AG09319 (cell line): ENCODE data around the gene ST3GAL6.

Experiments
- DNase-seq: peaks from one replicate; pipeline ENCODE4 v3.0.0-alpha.2; 2010; ENCODE audit warnings: low read depth; ENCODE audit errors: extremely low read depth
- TF ChIP-seq, protein P1 (sequence below): IDR thresholded peaks from 2 replicates; pipeline ENCODE4 v1.5.1; 2011; ENCODE audit warnings: low read depth, mild to moderate bottlenecking, inconsistent platforms, low read length, moderate library complexity

The ST3GAL6 gene

DNA sequence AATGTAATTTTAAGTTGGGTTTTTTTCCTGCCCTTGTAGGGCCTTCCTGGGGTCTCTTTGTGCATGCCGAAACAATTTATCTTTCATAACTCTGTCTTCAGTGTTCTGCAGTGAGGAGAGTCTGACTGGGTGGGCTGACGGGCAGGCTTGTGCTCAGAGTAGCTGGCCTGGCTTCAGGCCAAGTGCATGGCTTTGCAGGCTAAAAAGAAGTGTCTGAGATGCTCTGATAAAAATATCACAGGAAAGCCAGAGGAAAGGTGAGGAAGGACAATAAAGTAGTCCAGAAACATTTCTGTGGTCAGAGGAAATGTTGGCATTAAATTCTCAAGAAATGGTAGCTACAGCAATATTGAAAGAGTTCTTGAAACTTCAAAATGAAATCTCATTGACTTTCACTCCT, 25.5 kb downstream of the ST3GAL6 start:
- TF ChIP-seq, protein P1, sequence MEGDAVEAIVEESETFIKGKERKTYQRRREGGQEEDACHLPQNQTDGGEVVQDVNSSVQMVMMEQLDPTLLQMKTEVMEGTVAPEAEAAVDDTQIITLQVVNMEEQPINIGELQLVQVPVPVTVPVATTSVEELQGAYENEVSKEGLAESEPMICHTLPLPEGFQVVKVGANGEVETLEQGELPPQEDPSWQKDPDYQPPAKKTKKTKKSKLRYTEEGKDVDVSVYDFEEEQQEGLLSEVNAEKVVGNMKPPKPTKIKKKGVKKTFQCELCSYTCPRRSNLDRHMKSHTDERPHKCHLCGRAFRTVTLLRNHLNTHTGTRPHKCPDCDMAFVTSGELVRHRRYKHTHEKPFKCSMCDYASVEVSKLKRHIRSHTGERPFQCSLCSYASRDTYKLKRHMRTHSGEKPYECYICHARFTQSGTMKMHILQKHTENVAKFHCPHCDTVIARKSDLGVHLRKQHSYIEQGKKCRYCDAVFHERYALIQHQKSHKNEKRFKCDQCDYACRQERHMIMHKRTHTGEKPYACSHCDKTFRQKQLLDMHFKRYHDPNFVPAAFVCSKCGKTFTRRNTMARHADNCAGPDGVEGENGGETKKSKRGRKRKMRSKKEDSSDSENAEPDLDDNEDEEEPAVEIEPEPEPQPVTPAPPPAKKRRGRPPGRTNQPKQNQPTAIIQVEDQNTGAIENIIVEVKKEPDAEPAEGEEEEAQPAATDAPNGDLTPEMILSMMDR = no peak
- DNase-seq = no peak

DNA sequence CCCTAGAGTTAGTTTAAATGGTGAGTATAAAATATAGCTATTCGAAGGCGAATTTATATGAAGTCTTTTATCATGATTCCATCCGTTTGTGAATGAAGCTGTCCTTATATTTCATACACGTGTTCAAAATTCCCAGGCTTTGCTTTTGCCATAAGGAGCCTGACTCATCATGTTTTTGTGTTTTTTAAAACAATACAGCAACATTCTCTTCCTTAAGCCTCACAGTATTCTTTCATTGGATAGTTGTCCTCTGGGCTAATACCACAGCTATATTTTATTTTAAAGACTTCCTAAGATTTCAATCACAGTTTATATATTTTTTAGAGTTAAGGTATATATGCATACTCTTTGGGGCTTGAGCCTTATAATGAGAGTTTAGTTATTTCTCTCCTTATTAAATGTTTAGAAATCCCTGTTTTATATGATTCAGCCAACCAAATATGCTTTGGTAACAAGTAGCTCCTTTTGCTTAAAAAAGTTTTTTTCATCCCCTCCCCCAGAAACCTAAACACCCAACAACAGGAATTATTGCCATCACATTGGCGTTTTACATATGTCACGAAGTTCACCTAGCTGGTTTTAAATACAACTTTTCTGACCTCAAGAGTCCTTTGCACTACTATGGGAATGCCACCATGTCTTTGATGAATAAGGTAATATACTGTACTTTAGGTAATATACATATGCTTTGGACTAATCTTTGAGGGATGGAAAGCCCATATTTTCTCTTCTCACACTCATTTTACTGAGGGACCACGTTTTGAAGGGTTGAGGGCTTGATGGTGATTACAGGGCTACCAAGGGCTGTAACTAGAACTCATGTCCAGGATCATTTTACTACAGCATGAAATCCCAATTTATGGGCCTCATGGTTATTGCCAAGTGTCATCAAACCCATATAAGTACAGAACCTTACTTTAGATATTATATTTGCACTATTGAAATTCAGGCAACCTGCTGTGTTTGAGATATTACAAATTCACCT, 28.5 kb downstream of the ST3GAL6 start:
- no peak for DNase-seq

DNA sequence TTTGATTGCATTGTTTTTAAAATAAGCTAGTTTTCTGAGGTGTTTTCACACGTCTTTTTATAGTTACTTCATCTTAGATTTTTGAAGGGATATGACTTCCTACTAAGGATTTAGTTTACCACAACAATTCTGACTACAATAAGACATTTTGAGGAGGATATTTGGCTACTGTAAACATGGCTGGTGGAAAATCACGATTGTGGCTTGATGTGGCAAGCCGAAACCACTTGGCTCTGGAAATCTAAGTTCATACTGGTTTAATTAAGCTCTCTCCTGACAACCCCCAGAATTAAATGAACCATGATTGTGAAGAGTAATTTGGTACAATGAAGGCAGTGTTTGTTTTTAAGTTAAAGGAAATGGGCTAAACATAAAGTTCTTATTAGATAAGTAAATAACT, 30.8 kb downstream of the ST3GAL6 start:
- peak; percentile 45 for DNase-seq
- TF ChIP-seq, protein P1 = no peak

More for the DNA sequence above, 28.5 kb downstream of the ST3GAL6 start:
- TF ChIP-seq, protein P1 = no peak

DNA sequence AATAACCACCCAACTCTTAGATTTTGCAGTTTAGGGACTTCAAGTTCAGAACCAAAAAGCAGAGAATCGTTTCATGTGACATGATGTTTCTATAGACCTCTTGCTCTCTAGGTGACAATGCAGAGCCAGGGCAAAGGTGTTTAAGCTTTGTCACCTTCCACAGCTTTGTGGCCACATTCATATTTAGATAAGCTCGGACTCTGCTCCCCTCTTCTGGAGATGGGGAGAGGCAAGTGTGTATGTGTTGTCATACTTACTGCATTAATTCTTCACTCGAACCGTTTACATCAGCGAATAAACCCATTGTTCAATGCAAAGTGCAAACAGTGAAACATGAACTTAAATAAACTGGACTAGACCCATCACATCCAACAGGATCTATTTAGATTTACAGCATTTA, 33.2 kb downstream of the ST3GAL6 start:
- TF ChIP-seq, protein P1 = no peak
- no peak for DNase-seq

DNA sequence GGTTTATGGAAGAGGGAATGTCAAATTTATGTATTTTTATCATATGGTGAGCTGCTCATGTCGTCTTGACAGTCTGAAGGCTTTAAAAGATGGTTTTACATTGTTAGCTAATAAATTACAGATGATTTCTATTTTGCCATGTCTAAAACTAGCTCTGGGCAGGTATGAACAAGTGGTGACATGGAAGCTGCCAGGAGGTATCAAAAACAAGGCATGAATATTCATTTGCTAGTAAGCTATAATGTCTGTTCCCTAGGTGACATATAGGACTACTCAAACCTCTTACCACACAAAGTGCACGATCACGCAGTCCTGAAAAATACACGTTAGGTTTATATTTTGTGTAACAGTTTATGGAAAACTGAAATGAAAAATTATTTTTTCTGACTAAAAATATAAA, 34.8 kb downstream of the ST3GAL6 start:
- no peak for DNase-seq
- TF ChIP-seq, protein P1 = no peak

DNA sequence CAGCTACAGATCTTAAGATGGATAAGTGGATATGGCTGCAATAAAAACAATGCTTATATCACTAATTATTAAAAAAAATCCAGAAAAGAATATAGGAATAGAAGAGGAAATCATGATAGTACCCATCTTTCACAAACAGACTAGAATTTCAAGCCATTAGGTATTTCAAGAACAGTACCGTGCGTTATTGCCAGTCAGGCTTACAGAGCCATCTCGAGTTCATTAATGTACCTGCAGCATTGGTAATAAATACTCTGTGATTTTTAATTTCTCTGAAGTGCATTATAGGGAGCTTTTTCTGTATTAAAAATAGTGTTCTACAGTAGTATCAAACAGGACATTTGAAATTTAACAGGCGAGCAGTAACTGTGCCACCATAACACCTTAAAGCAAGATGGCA, 35.7 kb downstream of the ST3GAL6 start:
- DNase-seq = no peak
- TF ChIP-seq, protein P1 = no peak

DNA sequence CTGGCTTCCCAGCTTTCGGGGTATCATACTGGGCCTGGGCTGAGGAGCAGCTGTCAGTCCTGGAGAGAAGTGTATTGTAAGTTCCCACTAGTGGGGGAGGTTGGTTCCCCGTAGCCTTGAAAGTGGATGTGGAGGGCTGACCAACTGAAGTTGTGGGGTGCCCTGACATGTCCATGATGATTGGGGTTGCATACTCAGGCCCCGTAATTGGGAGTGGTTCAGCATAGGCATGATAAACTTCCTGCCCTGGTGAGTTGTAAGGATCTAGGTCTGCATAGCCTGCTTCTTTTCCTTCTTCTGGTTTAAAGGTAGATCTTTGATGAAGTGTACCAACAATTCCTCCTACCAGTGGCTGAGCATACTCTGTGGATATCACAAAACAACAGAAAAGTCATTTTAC, 36.3 kb downstream of the ST3GAL6 start:
- DNase-seq = no peak
- TF ChIP-seq, protein P1 = no peak
